Adipocyte (in vitro differentiated cells): Measurements from ENCODE around the gene SPTAN1.
A peak's percentile ranks its signal among the peaks of the same experiment; 100 is the strongest.

Experiments
- DNase-seq: peaks from one replicate; pipeline ENCODE4 v3.0.0-alpha.2; 2015; ENCODE audit warnings: low read depth
- H3K27me3 ChIP-seq: replicated peaks from 2 replicates; pipeline ENCODE4 v1.7.0; 2013; ENCODE audit warnings: mild to moderate bottlenecking, low read length, moderate library complexity; ENCODE audit not compliant: control insufficient read depth, insufficient read depth
- H3K36me3 ChIP-seq: 2 replicates; pipeline ENCODE4 v1.7.0; 2013; ENCODE audit warnings: low read length, mild to moderate bottlenecking, moderate library complexity; ENCODE audit not compliant: control insufficient read depth, insufficient read depth, severe bottlenecking
- H3K4me1 ChIP-seq: 2 replicates; pipeline ENCODE4 v1.7.0; 2013; ENCODE audit warnings: mild to moderate bottlenecking, low read length, moderate library complexity; ENCODE audit not compliant: control insufficient read depth, insufficient read depth
- H3K4me3 ChIP-seq: 2 replicates; pipeline ENCODE4 v1.7.0; 2013; ENCODE audit warnings: mild to moderate bottlenecking, low read length, moderate library complexity
- H3K9ac ChIP-seq: 2 replicates; pipeline ENCODE4 v1.7.0; 2013; ENCODE audit warnings: mild to moderate bottlenecking, low read length, moderate library complexity
- H3K9me3 ChIP-seq: 2 replicates; pipeline ENCODE4 v1.7.0; 2013; ENCODE audit warnings: mild to moderate bottlenecking, low read length, moderate library complexity; ENCODE audit not compliant: control insufficient read depth

Gene SPTAN1

GRCh38 chr9:128553728-128554127 is 1.3 kb downstream of the SPTAN1 start:
- H3K4me1 ChIP-seq = peaks cover 77% of the 10 kb centered on the region

DNA sequence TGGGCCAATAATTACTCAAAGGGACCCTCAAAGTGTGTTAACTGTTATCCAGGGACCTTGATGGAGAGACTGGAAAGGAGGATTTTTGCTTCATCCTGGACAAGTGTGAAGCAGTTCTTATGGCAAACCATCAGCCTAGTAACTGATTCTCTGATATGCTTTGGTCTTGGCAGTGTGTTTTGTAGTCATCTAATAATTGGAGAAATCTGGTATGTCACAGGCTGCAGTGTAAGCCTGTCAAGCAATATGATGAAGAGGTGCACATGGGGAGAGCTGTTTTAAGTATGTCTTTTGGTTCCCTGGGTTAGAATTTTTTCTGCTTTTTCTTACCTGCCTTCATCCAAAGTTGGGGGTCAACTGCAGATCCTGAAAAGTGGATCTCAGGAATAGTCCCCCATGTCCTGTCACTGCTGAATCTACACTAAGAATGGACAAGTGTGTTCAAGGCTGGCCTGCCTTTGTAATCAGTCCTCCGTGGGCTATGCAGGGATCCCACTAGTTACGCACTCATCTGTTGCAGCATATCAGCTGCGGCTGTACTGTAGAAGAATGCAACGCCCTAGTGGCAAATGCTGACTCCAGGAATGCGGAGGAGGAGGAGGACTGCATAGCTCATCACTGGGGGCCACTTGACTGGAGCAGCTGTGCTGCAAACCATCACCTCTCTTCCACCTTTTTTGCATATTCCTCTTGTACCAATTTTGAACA is 1.9 kb downstream of the SPTAN1 start:
- H3K4me3 ChIP-seq = peak overlapping the region; percentile 96

More at GRCh38 chr9:128553728-128554127, 1.3 kb downstream of the SPTAN1 start:
- Histone ChIP-seq H3K9me3 (no peaks in the 10 kb centered on the region), H3K4me3 (peak overlapping the region; percentile 96), H3K9ac (peak overlapping the region; percentile 94), H3K27me3 (no peaks in the 10 kb centered on the region), H3K36me3 (peaks cover 4% of the 10 kb centered on the region)
- DNase-seq = peak; percentile 91

DNA sequence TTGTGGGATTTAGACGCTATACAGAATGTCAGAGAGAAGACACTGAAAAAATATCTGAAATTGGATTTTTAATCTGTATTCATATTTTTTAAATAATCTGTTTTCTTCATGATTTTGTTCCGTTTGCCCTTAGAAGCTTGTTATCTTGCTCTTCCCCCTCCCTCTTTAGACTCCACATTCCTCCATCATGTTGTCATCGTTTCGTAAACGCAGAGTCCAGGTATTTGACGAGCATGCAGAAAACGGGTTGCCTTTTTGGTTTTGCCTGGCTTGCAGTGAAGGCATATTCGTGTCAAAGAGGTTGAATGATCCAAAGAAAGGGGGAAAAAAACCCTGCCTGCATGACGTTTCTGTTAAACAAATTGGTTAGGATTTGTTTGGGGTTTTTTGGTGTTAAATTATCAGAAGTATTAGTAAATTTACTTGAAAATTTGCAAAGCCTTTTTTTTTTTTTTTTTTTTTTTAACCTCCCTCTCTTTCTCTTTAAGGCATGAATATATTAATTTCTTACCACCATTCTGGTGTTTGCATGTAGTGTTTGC is 2.9 kb downstream of the SPTAN1 start:
- Histone ChIP-seq H3K4me3 (peak overlapping the region; percentile 96), H3K9me3 (no peaks in the 10 kb centered on the region), H3K4me1 (peaks cover 71% of the 10 kb centered on the region), H3K36me3 (peaks cover 4% of the 10 kb centered on the region), H3K9ac (peak overlapping the region; percentile 63), H3K27me3 (no peaks in the 10 kb centered on the region)
- DNase-seq = peak; percentile 71

More for the DNA sequence above, 1.9 kb downstream of the SPTAN1 start:
- Histone ChIP-seq H3K4me1 (peaks cover 77% of the 10 kb centered on the region), H3K9me3 (no peaks in the 10 kb centered on the region), H3K9ac (peak overlapping the region; percentile 94), H3K36me3 (peaks cover 4% of the 10 kb centered on the region), H3K27me3 (no peaks in the 10 kb centered on the region)
- peak; percentile 95 for DNase-seq

DNA sequence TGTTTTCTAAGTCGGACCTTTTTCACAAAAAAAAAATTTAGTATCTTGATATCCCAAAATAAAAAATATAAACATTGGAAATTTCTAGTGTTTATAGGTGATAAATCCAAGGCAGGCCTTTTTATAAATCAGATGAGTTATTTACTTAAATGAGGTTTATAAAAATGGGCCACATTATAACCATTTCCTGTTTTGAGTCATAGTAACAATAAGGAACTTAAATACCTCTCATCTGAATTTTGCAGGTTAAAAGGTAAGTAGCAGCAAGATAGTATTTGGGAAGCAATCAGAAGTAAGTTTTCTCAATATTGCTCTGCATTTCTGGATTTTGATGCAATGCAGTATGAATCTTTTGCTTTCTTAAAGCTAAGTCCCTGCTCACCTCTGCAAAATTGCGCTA is 3.9 kb downstream of the SPTAN1 start:
- H3K36me3 ChIP-seq = peaks cover 4% of the 10 kb centered on the region
- H3K9ac ChIP-seq = no peak overlapping the region
- no peak for DNase-seq
- H3K27me3 ChIP-seq = no peaks in the 10 kb centered on the region
- peak overlapping the region; percentile 6 for H3K4me3 ChIP-seq
- H3K4me1 ChIP-seq = peaks cover 60% of the 10 kb centered on the region
- no peaks in the 10 kb centered on the region for H3K9me3 ChIP-seq

DNA sequence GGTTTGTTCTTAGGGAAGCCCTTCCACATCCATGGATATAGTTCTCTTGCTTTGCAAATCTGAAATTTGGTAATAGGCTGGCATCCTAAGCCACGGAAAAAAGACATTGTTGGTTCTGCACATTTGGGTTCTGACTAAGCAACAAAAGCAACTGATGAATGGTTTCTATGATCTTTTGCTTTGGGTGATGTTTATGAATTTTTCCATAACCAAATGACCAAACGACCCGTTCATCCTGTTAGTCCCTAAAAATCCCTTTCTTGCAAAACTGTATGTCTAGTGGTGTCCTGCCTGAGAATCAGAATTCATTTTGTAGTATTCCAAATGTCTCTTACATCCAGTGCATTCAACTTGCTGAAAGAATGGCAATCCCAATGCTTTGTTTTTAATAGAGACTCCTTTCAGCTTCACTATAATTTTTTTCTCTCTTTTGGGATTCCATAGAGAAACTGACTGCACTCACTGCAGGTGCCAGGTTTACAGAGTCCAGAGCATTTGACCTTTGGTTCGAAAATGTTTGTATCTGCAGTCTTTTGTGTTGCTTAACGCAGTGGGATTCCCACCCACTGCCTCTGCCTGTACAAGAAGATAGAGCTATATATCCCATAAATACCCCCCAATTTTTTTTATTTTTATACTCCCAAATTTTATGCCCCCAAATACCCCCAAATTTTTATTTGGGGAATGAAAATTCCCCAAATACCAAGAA is 4.7 kb downstream of the SPTAN1 start:
- peaks cover 54% of the 10 kb centered on the region for H3K4me1 ChIP-seq
- H3K27me3 ChIP-seq = no peaks in the 10 kb centered on the region
- H3K9ac ChIP-seq = no peak overlapping the region
- peaks cover 4% of the 10 kb centered on the region for H3K36me3 ChIP-seq
- no peaks in the 10 kb centered on the region for H3K9me3 ChIP-seq
- peak overlapping the region; percentile 6 for H3K4me3 ChIP-seq
- DNase-seq = no peak

- H3K4me3 ChIP-seq = peak overlapping the region; percentile 48
- H3K4me1 ChIP-seq = peaks cover 54% of the 10 kb centered on the region
- H3K9me3 ChIP-seq = no peaks in the 10 kb centered on the region
- no peaks in the 10 kb centered on the region for H3K27me3 ChIP-seq
- H3K36me3 ChIP-seq = peaks cover 17% of the 10 kb centered on the region
- peak overlapping the region; percentile 31 for H3K9ac ChIP-seq
- peak; percentile 86 for DNase-seq
These were observed 6.3 kb downstream of the SPTAN1 start for GRCh38 chr9:128558431-128559310.

DNA sequence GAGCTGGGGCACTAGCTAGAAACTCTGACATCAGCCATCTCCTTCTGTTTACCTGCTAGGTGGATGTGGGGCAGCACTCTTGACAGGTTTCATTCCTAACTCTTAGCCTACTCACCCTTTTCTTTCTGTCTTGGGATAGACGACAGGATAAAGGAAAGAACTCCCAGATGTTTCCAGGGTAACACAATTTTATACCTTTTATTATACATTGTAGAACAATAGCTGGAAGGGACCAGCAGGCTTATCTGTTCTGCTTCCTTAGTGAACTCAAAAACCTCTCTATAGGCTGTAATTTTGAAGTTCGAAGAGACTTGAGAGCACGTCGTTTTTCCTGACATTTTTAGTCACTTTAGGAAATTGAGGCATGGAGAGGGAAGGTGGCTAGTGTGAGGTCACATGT is 13.2 kb downstream of the SPTAN1 start:
- no peak overlapping the region for H3K4me3 ChIP-seq
- DNase-seq = no peak
- H3K36me3 ChIP-seq = peaks cover 64% of the 10 kb centered on the region
- H3K9ac ChIP-seq = no peak overlapping the region
- no peaks in the 10 kb centered on the region for H3K4me1 ChIP-seq
- H3K9me3 ChIP-seq = no peaks in the 10 kb centered on the region
- H3K27me3 ChIP-seq = no peaks in the 10 kb centered on the region

DNA sequence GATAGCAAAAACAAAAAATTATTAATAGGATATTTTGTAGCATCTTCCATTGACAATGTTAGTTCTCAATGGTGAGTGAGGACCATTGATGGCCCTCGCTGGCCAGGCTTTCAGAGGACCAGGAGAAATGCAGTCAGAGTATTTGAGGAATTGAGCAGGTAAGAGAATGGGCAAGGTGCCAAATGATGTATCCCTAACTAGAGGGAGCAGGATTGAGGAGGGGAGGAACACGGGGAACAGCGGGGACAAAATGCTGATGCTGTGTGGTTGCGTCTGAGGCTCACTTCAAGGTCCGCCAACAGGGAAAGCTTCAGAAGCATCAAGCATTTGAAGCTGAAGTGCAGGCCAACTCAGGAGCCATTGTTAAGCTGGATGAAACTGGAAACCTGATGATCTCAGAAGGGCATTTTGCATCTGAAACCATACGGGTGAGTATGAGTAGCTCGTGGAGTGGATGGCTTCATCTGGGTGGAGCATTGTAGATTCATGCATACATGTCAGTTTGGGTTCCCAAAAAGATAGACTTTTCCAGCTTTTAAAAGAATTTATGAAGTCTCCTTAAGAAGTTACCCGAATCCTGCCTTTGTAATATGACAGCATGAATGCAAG is 16.2 kb downstream of the SPTAN1 start:
- Histone ChIP-seq H3K4me1 (no peaks in the 10 kb centered on the region), H3K36me3 (peaks cover 74% of the 10 kb centered on the region), H3K27me3 (no peaks in the 10 kb centered on the region), H3K9me3 (no peaks in the 10 kb centered on the region), H3K9ac (no peak overlapping the region), H3K4me3 (no peak overlapping the region)
- no peak for DNase-seq

- Histone ChIP-seq H3K36me3 (peaks cover 90% of the 10 kb centered on the region), H3K4me1 (peaks cover 12% of the 10 kb centered on the region)
- DNase-seq = peak; percentile 74
These were observed 23.1 kb downstream of the SPTAN1 start for GRCh38 chr9:128575469-128575868.

GRCh38 chr9:128575916-128576315 is 23.5 kb downstream of the SPTAN1 start:
- peaks cover 94% of the 10 kb centered on the region for H3K36me3 ChIP-seq
- H3K9ac ChIP-seq = no peak overlapping the region
- no peaks in the 10 kb centered on the region for H3K9me3 ChIP-seq
- peaks cover 12% of the 10 kb centered on the region for H3K4me1 ChIP-seq
- no peaks in the 10 kb centered on the region for H3K27me3 ChIP-seq
- H3K4me3 ChIP-seq = no peak overlapping the region
- no peak for DNase-seq

More at GRCh38 chr9:128575469-128575868, 23.1 kb downstream of the SPTAN1 start:
- no peak overlapping the region for H3K4me3 ChIP-seq
- no peak overlapping the region for H3K9ac ChIP-seq
- H3K27me3 ChIP-seq = no peaks in the 10 kb centered on the region
- no peaks in the 10 kb centered on the region for H3K9me3 ChIP-seq
